MM.1S (cell line): ENCODE data around the gene STAT5A.

Experiments
- CTCF ChIP-seq: fragments of 300-600 bp; sonication (generic); IDR thresholded peaks from 2 replicates; pipeline ENCODE4 v1.5.1; 2016; ENCODE audit warnings: antibody characterized with exemption, low read length, mixed read lengths
- EZH2 ChIP-seq: fragments of 300-600 bp; sonication (generic); optimal IDR thresholded peaks from 2 replicates; pipeline ENCODE3; 2017; ENCODE audit warnings: low read depth, mild to moderate bottlenecking, antibody characterized with exemption, low read length, mixed read lengths

- TF ChIP-seq CTCF (no peak), EZH2 (no peak)
Observed at GRCh38 chr17:42308446-42308845, 20.1 kb downstream of the STAT5A start.
